SH-SY5Y (cell line): ENCODE measurements around the gene XKRX.

ENCODE experiments used
- GATA2 ChIP-seq: IDR thresholded peaks from 2 replicates; pipeline ENCODE4 v1.6.1; 2011; ENCODE audit warnings: mild to moderate bottlenecking, low read depth, low read length
- GATA3 ChIP-seq: IDR thresholded peaks from 2 replicates; pipeline ENCODE4 v1.6.1; 2011; ENCODE audit warnings: low read depth, mild to moderate bottlenecking, low read length, moderate library complexity

GRCh38 chrX:100962811-100963210 lies 34.1 kb upstream of the XKRX start:
- TF ChIP-seq GATA3: no peak
- no peak for TF ChIP-seq GATA2
